ENCODE results near the gene NDUFS8. TPM values are rescaled to one million over a fixed set of nuclear protein-coding genes. Genes with fewer than 3 reads are reported as not detected.
A peak's percentile ranks its signal among the peaks of the same experiment; 100 is the strongest.

The NDUFS8 gene
- total and polyA plus RNA-seq, 4 donors, result 70.1 to 159 (median 84.3) TPM

DNA sequence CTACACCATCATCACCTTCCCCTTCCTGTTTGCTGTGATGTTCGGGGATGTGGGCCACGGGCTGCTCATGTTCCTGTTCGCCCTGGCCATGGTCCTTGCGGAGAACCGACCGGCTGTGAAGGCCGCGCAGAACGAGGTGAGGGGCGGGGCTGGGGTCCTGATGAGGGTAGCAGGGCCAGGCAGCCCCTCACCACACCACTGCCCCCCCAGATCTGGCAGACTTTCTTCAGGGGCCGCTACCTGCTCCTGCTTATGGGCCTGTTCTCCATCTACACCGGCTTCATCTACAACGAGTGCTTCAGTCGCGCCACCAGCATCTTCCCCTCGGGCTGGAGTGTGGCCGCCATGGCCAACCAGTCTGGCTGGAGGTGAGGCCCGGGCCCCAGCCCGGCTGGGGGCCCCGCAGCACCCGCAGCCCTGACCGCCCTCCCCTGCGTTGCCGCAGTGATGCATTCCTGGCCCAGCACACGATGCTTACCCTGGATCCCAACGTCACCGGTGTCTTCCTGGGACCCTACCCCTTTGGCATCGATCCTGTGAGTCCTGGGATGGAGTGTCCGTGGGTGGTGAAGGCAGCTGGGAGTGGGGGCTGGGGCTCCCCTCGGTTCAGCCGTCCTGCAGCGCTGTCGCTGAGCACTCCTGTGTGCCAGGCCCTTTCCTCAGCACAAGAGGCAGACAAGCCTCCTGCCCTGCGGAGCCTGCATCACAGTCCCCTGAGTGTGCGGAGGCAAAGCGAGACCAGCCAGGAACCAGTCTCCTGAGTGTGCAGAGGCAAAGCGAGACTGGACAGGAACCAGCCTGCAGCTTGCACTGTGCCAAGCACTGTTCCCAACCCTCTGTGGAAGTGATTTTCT is 17.2 kb downstream of the NDUFS8 start:
- H3K4me1 ChIP-seq (ENCODE audit: control insufficient read depth in 1 of 2, insufficient read depth in 2 of 2, low read length in 2 of 2), result no peaks in the 10 kb centered on the region
- DNase-seq, result peak in 1 of 2 donors; percentile 63
- peaks cover 0 to 4% of the 10 kb centered on the region in 2 donors for H3K36me3 ChIP-seq (ENCODE audit: control insufficient read depth in 1 of 2, insufficient read depth in 2 of 2, low read length in 1 of 2)
- H3K4me3 ChIP-seq (ENCODE audit: low read length in 2 of 2), result no peak overlapping the region
- H3K27ac ChIP-seq (ENCODE audit: low read depth in 1 of 2, low read length in 2 of 2), result no peak overlapping the region
- no peaks in the 10 kb centered on the region for H3K9me3 ChIP-seq (ENCODE audit: control insufficient read depth, low read length)
- 73 to 74% methylated on average over 37 of the region's 37 CpGs for WGBS, 2 donors
- intact Hi-C loops (cut with DNase I), result no loop called here
- no peaks in the 10 kb centered on the region for H3K27me3 ChIP-seq (ENCODE audit: control insufficient read depth in 1 of 2, insufficient read depth in 2 of 2, low read length in 1 of 2)
- ATAC-seq (ENCODE audit: low FRiP score), result no peak

DNA sequence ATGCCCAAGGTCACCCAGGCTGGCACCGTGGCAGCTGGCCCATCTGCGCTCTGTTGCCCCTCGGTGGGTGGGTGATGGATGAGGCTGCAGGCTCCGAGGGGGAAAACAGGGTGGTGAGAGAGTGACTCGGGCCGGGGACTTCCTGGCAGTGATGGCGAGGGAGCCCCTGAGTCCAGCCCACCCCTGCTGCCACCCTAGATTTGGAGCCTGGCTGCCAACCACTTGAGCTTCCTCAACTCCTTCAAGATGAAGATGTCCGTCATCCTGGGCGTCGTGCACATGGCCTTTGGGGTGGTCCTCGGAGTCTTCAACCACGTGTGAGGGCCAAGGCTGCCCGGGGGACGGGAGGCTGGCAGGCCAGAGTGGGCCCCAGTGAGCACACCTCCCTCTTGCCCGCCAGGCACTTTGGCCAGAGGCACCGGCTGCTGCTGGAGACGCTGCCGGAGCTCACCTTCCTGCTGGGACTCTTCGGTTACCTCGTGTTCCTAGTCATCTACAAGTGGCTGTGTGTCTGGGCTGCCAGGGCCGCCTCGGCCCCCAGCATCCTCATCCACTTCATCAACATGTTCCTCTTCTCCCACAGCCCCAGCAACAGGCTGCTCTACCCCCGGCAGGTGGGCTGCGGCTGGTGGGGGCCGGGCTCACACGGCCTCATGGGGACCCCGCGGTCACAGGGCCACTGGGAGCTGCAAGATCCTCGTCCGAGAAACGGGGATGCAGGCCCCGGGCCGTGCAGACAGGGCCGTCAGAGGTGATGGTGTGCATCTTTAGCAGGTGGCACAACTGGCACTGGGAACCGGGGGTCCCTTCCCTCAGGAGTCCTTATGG is 18.4 kb downstream of the NDUFS8 start:
- 91 to 92% methylated on average over 35 of the region's 35 CpGs for WGBS, 2 donors

GRCh38 chr11:68049509-68050370 is 19.3 kb downstream of the NDUFS8 start:
- WGBS, 2 donors, result 88 to 90% methylated on average over 40 of the region's 40 CpGs
- no peaks in the 10 kb centered on the region for H3K9me3 ChIP-seq (ENCODE audit: control insufficient read depth, low read length)
- ATAC-seq (ENCODE audit: low FRiP score) (no peak), DNase-seq (peak in 1 of 2 donors; percentile 57)
- no peak overlapping the region for H3K4me3 ChIP-seq (ENCODE audit: low read length in 2 of 2)
- peaks cover 0 to 4% of the 10 kb centered on the region in 2 donors for H3K36me3 ChIP-seq (ENCODE audit: control insufficient read depth in 1 of 2, insufficient read depth in 2 of 2, low read length in 1 of 2)
- H3K4me1 ChIP-seq (ENCODE audit: control insufficient read depth in 1 of 2, insufficient read depth in 2 of 2, low read length in 2 of 2), result no peaks in the 10 kb centered on the region
- H3K27me3 ChIP-seq (ENCODE audit: control insufficient read depth in 1 of 2, insufficient read depth in 2 of 2, low read length in 1 of 2), result no peaks in the 10 kb centered on the region
- intact Hi-C loops (cut with DNase I), result no loop called here
- H3K27ac ChIP-seq (ENCODE audit: low read depth in 1 of 2, low read length in 2 of 2), result no peak overlapping the region

More for the DNA sequence above, 18.4 kb downstream of the NDUFS8 start:
- H3K36me3 ChIP-seq (ENCODE audit: control insufficient read depth in 1 of 2, insufficient read depth in 2 of 2, low read length in 1 of 2), result peaks cover 0 to 6% of the 10 kb centered on the region in 2 donors
- intact Hi-C loops (cut with DNase I), result no loop called here
- H3K9me3 ChIP-seq (ENCODE audit: control insufficient read depth, low read length), result no peaks in the 10 kb centered on the region
- no peak overlapping the region for H3K4me3 ChIP-seq (ENCODE audit: low read length in 2 of 2)
- no peak for ATAC-seq (ENCODE audit: low FRiP score)
- DNase-seq, result peak in 1 of 2 donors; percentile 55
- no peaks in the 10 kb centered on the region for H3K4me1 ChIP-seq (ENCODE audit: control insufficient read depth in 1 of 2, insufficient read depth in 2 of 2, low read length in 2 of 2)
- H3K27ac ChIP-seq (ENCODE audit: low read depth in 1 of 2, low read length in 2 of 2), result no peak overlapping the region
- H3K27me3 ChIP-seq (ENCODE audit: control insufficient read depth in 1 of 2, insufficient read depth in 2 of 2, low read length in 1 of 2), result no peaks in the 10 kb centered on the region

GRCh38 chr11:68050371-68050841 is 19.9 kb downstream of the NDUFS8 start:
- no peak for ATAC-seq (ENCODE audit: low FRiP score)
- peaks cover 0 to 4% of the 10 kb centered on the region in 2 donors for H3K36me3 ChIP-seq (ENCODE audit: control insufficient read depth in 1 of 2, insufficient read depth in 2 of 2, low read length in 1 of 2)
- no peak overlapping the region for H3K4me3 ChIP-seq (ENCODE audit: low read length in 2 of 2)
- no peaks in the 10 kb centered on the region for H3K9me3 ChIP-seq (ENCODE audit: control insufficient read depth, low read length)
- H3K27ac ChIP-seq (ENCODE audit: low read depth in 1 of 2, low read length in 2 of 2), result no peak overlapping the region
- no peaks in the 10 kb centered on the region for H3K4me1 ChIP-seq (ENCODE audit: control insufficient read depth in 1 of 2, insufficient read depth in 2 of 2, low read length in 2 of 2)
- DNase-seq, result no peak
- 92 to 93% methylated on average over 18 of the region's 18 CpGs for WGBS, 2 donors
- intact Hi-C loops (cut with DNase I), result no loop called here
- no peaks in the 10 kb centered on the region for H3K27me3 ChIP-seq (ENCODE audit: control insufficient read depth in 1 of 2, insufficient read depth in 2 of 2, low read length in 1 of 2)

DNA sequence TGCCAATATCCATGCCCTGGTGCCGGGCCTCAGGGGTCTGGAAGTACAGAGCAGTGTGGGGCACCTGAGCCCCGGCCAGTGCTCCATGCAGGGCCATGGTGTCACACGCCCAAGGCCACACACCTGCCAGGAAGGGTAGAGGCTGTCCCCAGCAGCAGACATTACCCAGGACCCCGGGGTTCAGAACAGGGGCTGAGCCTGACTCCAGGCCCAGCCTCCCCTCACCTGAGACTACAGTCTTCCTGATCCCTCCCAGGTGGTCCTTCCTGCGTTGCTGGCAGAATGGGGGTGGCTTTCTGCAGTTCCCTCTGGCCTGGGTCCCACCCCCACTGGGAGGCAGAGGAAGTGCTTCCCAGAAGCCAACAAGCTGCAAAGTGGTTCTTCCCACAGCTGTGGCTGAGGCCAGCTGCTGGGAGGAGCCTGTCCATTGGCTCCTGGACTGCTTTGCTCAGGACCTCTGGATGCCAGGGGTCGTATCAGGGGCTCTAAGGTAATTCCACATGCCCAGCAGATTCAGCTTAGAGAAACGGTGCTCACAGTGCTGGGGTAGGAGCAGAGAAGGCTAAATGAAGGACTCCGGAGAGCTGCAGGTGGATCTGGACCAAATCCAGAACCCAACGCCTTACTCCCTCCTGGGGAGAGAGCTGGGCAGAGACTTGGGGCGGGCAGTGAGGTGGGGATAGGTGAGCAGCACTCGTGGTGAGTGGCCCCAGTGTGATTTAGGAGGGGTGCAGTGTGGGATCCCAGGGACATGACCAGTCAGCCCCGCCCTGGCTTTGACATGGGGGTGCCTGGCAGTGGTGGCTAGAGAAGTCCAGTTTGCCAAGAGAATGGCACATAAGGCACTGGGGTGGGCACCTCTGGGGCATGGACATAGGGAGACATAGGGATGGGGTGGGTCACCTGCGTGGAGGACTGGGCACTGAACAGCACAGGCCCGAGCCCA is 21.0 kb downstream of the NDUFS8 start:
- 87 to 88% methylated on average over 14 of the region's 14 CpGs for WGBS, 2 donors
- Histone ChIP-seq H3K9me3 (ENCODE audit: control insufficient read depth, low read length) (no peaks in the 10 kb centered on the region), H3K4me1 (ENCODE audit: control insufficient read depth in 1 of 2, insufficient read depth in 2 of 2, low read length in 2 of 2) (no peaks in the 10 kb centered on the region), H3K27me3 (ENCODE audit: control insufficient read depth in 1 of 2, insufficient read depth in 2 of 2, low read length in 1 of 2) (no peaks in the 10 kb centered on the region), H3K4me3 (ENCODE audit: low read length in 2 of 2) (no peak overlapping the region), H3K27ac (ENCODE audit: low read depth in 1 of 2, low read length in 2 of 2) (no peak overlapping the region), H3K36me3 (ENCODE audit: control insufficient read depth in 1 of 2, insufficient read depth in 2 of 2, low read length in 1 of 2) (peaks cover 0 to 4% of the 10 kb centered on the region in 2 donors)
- intact Hi-C loops (cut with DNase I), result no loop called here
- no peak for ATAC-seq (ENCODE audit: low FRiP score)
- no peak for DNase-seq

- H3K36me3 ChIP-seq (ENCODE audit: control insufficient read depth in 1 of 2, insufficient read depth in 2 of 2, low read length in 1 of 2), result peaks cover 0 to 4% of the 10 kb centered on the region in 2 donors
- H3K4me1 ChIP-seq (ENCODE audit: control insufficient read depth in 1 of 2, insufficient read depth in 2 of 2, low read length in 2 of 2), result no peaks in the 10 kb centered on the region
- H3K27ac ChIP-seq (ENCODE audit: low read depth in 1 of 2, low read length in 2 of 2), result no peak overlapping the region
- H3K4me3 ChIP-seq (ENCODE audit: low read length in 2 of 2), result no peak overlapping the region
- H3K9me3 ChIP-seq (ENCODE audit: control insufficient read depth, low read length), result no peaks in the 10 kb centered on the region
- intact Hi-C loops (cut with DNase I), result no loop called here
- no peaks in the 10 kb centered on the region for H3K27me3 ChIP-seq (ENCODE audit: control insufficient read depth in 1 of 2, insufficient read depth in 2 of 2, low read length in 1 of 2)
- no peak for DNase-seq
- ATAC-seq (ENCODE audit: low FRiP score), result no peak
- 87 to 90% methylated on average over 15 of the region's 15 CpGs for WGBS, 2 donors
Observed at GRCh38 chr11:68052137-68052873, 21.8 kb downstream of the NDUFS8 start.

DNA sequence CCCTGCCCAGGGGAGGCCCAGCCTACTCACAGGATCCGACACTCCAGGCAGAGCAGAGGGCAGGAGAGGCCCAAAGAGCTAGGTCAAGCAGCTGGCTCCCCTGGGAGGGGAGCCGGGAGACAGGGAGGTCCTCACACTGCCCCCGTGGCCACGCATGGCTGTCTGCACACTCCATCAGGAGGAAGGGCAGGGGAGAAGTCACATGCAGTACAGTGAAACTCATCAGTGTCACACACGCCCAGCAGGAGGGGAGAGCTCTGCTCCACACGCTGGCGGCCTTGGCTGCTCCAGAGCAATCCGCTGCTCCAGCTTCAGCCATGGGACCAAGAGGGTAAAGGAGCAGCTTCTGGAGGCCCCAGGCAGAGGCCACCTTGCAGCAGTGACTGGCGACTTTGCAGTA is 22.6 kb downstream of the NDUFS8 start:
- Histone ChIP-seq H3K9me3 (ENCODE audit: control insufficient read depth, low read length) (no peaks in the 10 kb centered on the region), H3K4me1 (ENCODE audit: control insufficient read depth in 1 of 2, insufficient read depth in 2 of 2, low read length in 2 of 2) (no peaks in the 10 kb centered on the region), H3K27ac (ENCODE audit: low read depth in 1 of 2, low read length in 2 of 2) (no peak overlapping the region), H3K27me3 (ENCODE audit: control insufficient read depth in 1 of 2, insufficient read depth in 2 of 2, low read length in 1 of 2) (no peaks in the 10 kb centered on the region), H3K36me3 (ENCODE audit: control insufficient read depth in 1 of 2, insufficient read depth in 2 of 2, low read length in 1 of 2) (peaks cover 0 to 4% of the 10 kb centered on the region in 2 donors), H3K4me3 (ENCODE audit: low read length in 2 of 2) (no peak overlapping the region)
- DNase-seq (no peak), ATAC-seq (ENCODE audit: low FRiP score) (peak; percentile 22)
- WGBS, 2 donors, result 61 to 71% methylated on average over 9 of the region's 9 CpGs
- intact Hi-C loops (cut with DNase I), result no loop called here
